ENCODE data around the gene COPS9.

COPS9 gene

GRCh38 chr2:240156435-240157146 is 20.5 kb upstream of the COPS9 start:
- no peak overlapping the region for H3K27ac ChIP-seq
- DNase-seq (ENCODE audit: low spot score): no peak
- ChIA-PET POLR2A (ENCODE audit: low non-redundant PET) (no interaction called here), CTCF (interaction anchor here (0.6 to 1.2 kb wide), 2 partner anchors 11 to 282 kb away, joined by 3 read pairs; no protein-coding TSS in a partner anchor)
- no peak for TF ChIP-seq CTCF (conservative IDR thresholded peaks at IDR 0.05; ENCODE audit: low read depth)

GRCh38 chr2:240155745-240156390 is 19.8 kb upstream of the COPS9 start:
- no peak overlapping the region for H3K27ac ChIP-seq
- no peak for DNase-seq (ENCODE audit: low spot score)
- TF ChIP-seq CTCF (conservative IDR thresholded peaks at IDR 0.05; ENCODE audit: low read depth): no peak
- ChIA-PET POLR2A (ENCODE audit: low non-redundant PET) (no interaction called here), CTCF (interaction anchor here (0.6 to 1.2 kb wide), 3 partner anchors 10 to 283 kb away, joined by 3 to 5 read pairs (median 3); no protein-coding TSS in a partner anchor)

GRCh38 chr2:240155048-240155744 is 19.1 kb upstream of the COPS9 start:
- TF ChIP-seq CTCF (conservative IDR thresholded peaks at IDR 0.05; ENCODE audit: low read depth): no peak
- H3K27ac ChIP-seq: no peak overlapping the region
- POLR2A ChIA-PET (ENCODE audit: low non-redundant PET): no interaction called here
- no peak for DNase-seq (ENCODE audit: low spot score)
- CTCF ChIA-PET: interaction anchor here (0.6 to 0.7 kb wide), 3 partner anchors 12 to 89 kb away, joined by 3 to 5 read pairs (median 3); no protein-coding TSS in a partner anchor

- POLR2A ChIA-PET (ENCODE audit: low non-redundant PET): no interaction called here
Observed at GRCh38 chr2:240154606-240155005, 18.5 kb upstream of the COPS9 start.

GRCh38 chr2:240153418-240153817 is 17.3 kb upstream of the COPS9 start:
- DNase-seq (ENCODE audit: low spot score): no peak
- no peak overlapping the region for H3K27ac ChIP-seq
- no peak for TF ChIP-seq CTCF (conservative IDR thresholded peaks at IDR 0.05; ENCODE audit: low read depth)
- ChIA-PET CTCF (interaction anchor here (0.7 kb wide), 1 partner anchor 13 kb away, joined by 6 read pairs; the partner anchor contains the start of gene OTOS), POLR2A (ENCODE audit: low non-redundant PET) (no interaction called here)

More at GRCh38 chr2:240154606-240155005, 18.5 kb upstream of the COPS9 start:
- no peak overlapping the region for H3K27ac ChIP-seq
- no peak for TF ChIP-seq CTCF (conservative IDR thresholded peaks at IDR 0.05; ENCODE audit: low read depth)
- CTCF ChIA-PET: interaction anchor here (0.6 to 0.7 kb wide), 3 partner anchors 15 to 90 kb away, joined by 3 read pairs; no protein-coding TSS in a partner anchor
- no peak for DNase-seq (ENCODE audit: low spot score)

GRCh38 chr2:240151477-240152031 is 15.4 kb upstream of the COPS9 start:
- no peak for TF ChIP-seq CTCF (conservative IDR thresholded peaks at IDR 0.05; ENCODE audit: low read depth)
- CTCF ChIA-PET: interaction anchor here (0.6 to 1.2 kb wide), 4 partner anchors 17 to 287 kb away, joined by 3 read pairs; no protein-coding TSS in a partner anchor
- H3K27ac ChIP-seq: no peak overlapping the region
- no peak for DNase-seq (ENCODE audit: low spot score)
- POLR2A ChIA-PET (ENCODE audit: low non-redundant PET): no interaction called here
